Forelimb muscle (tissue), 1 donor: Measurements from ENCODE around the gene LCP1. TPM values are rescaled to one million over a fixed set of nuclear protein-coding genes. Genes with fewer than 3 reads are reported as not detected.

ENCODE experiments used
- DNase-seq: peaks from one replicate; pipeline ENCODE4 v3.0.0-alpha.2; 2013; ENCODE audit warnings: low read depth
- polyA plus RNA-seq: library from polyadenylated mRNA; unstranded; fragments of 120-200 nt; gene quantifications from one replicate; pipeline ENCODE4 v1.2.1, GENCODE V29; 2013; ENCODE audit not compliant: insufficient read length

LCP1 gene
- polyA plus RNA-seq, 1 donor, result 9.1 TPM

DNA sequence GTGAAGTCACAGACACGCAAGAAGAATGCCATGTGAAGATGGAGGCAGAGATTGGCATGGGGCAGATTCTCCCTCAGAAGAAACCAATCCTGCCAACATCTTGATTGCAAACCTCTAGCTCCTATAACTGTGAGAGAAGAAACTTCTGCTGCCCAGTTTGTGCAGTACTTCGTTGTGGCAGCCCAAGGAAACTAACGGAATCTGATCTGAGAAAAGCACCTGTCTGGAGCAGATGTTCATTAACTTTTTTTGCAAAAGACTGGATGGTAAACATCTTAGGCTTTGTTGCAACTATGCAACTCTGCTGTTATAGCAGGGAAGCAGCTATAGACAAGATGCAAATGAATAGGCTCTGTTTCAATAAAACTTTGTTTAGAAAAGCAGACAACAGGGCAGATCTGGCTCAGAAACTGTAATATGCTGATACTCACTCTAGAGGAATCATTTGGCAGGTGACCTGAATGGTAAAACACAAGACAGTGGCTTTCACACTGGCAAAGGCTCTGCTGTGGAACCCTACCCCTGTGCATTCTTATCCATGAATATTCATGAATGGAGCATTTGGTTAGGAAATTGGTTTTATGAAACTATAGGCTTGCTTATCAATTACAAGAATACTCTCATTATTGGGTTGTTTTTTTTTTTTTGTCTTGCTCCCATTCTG, 51.9 kb downstream of the LCP1 start:
- no peak for DNase-seq

DNA sequence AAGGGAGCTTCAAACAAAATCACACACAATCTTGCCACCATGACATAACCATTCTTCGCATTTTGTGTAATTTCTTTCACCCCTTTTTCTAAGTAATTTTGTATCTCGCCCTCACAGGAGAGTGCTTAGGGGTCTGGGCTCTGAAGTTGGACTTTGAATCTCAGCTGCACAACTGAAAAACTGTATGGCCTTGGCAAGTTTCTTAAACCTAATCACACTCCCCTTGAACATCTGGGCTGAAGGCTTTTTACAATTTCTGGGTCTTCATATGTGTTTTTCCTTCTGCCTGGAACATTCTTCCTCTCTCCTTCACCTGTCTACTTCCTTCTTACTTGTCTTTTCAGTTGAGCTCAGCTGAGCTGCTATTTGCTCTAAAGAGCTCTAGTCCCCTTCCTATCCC, 52.9 kb downstream of the LCP1 start:
- no peak for DNase-seq

GRCh38 chr13:46127358-46128023, 54.5 kb downstream of the LCP1 start:
- DNase-seq, result no peak

DNA sequence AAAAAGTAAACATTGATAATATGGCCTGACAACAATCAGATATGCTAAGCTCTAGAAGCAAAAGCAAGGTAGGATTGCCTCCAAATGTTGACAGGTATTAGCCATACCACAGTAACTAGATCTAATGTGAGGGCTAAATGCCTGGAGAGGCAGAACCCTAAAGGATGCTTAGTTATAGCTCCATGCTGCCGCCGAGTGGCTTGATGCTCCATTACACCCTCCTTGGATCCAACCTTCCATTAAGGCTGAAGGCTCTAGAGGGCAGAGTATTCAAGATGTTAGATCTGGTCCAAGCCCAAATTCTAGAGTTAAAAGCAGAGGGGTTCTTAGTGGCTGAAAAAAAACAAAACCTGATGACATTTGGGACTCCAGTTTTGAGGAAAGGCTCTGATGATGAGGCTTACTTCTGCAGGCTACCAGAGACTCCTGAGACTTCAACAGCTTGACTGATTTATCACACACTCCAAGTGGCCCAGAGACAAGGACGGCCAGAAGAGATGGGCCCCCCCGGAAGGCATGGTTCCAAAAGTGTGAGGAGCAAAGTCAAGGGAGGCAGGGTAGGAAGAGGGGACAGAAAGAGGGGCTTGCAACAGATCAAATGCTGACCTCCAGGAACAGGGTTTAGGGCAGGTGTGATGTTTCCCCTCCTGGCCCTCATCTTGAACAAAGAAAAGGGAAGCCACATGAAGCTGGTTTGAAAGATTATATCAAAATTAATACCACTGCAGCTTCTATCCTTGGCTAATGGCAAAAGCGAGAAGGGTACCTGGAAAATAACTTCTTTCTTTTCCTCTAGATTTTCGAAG, 55.2 kb downstream of the LCP1 start:
- DNase-seq, result peak; percentile 14

DNA sequence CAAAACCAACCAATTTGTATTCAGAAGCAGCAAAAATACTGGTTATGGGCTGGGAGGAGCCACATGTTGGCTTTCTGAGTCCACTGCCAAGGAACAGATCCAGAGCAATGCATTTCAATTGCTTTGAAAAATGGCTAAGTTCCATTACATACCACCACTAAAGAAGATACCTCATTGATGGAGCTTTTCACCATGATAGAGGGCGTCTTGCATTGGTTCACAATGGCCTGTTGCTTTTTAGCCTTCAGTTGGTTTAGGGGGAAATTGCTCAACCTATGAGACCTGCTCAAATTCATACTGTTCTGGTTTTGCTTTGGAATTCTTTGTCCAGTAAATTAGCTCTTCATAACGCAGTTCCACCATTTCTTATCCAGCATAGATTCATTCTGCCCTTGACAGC, 55.9 kb downstream of the LCP1 start:
- DNase-seq, result no peak

DNA sequence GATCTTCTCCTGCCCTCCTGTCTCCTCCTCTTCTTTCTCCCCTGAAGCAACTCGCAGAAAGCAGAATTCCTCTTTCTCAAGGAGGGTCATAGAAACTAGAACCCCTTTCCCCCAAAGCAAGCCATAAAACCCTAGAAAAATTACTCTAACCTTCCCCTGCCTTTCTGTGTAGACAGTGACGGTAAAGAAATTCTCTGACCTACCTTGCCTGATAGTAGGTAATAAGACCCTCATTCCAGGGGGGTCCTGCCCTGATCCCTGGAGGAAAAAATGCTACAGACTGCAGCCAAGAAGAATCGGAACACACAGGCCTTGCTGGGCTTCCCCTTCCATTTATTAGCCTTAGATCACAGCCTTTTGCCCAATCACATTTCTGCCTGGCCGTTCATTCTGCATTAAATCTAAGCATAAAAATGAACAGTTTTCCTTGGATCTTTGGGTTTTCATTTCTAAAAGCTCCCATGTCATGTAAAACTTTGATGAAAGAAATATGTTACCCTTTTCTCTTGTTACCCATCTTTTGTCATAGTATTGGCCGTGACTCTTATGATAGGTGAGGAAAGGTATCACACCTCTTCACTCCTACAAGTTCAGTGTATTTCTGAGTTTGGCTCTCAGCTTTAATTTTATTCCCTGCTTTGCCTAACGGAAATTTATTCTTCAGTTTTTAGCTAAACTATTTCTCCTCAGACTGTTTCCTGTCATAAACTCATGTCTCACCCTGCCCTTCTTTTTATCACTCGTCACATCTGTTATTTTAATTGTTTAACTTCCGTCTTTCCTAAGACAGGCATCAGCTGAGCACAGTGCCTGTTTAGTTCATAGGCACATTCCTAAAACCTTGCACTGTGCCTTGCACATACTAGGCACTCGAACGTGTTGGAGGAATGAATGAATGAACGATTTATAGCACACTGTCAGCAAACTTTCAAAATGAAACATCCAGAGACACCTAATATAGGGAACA, 56.7 kb downstream of the LCP1 start:
- DNase-seq, result no peak

DNA sequence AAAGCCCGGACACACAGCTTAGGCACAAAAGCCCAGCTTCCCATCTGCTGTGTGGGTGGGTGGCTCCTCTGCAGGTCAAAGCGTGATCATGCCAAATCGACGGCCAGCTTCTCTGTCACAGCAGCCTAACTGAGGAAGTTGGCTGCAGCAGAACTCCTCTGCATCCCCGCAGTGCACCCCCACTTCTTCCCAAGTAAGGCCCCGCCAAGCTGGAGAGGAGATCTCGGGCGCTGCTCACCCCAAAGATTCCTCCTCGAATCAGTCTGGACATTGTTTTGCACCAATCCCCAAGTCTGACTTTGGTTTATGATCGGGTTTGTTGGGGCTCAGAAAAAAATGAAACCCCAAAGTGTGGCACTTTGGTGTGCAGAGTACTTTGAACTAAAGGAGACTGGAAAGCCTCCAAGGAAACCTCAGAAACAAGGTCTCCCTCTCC, 57.4 kb downstream of the LCP1 start:
- DNase-seq, result no peak

GRCh38 chr13:46122304-46122703, 59.7 kb downstream of the LCP1 start:
- DNase-seq, result no peak

DNA sequence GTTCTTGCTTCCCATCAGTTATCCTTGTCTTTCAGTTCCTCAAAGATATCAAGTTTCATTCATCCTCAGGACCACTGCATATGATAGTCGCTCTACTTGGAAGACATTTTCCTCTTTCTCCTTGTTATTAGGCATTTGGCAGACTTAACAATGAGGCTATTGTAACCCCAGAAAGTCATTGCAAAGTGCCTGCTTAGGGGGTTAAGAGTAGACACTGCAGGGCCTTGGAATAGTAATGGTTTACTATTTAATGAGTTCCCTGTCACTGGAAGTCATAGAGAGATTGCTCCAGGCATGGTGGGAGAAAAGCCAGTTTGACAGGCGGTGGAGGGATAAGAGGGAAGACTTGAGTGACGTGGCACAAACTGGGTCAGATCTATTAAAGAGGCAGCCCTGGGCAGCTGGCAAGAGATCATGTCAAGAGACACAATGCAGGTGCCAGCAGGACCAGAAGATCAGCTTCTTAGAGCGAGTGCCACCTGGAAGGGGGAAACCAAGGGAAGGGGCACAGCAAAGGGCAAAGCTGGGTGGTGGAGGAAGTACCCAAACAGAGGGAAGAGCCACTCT, 60.3 kb downstream of the LCP1 start:
- DNase-seq, result no peak

DNA sequence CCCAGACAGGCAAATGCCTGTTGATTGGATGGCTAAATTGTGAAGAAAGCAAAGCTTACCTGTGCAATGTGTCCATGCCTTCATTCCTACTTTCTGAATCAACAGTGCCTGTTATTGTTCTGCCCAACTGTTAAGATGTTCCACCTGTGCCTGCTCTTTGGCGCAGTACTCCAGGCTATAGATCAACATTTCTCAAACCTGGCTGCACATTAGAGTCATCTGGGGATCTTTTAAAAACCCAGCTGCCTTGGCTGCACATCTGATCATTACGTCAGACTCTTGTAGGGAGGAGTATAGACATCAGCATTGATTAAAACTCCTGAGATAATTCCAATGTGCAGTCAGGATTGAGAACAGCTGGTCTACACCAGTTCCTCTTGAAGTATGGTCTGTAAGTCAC, 60.9 kb downstream of the LCP1 start:
- DNase-seq, result no peak

- no peak for DNase-seq
These were observed 61.9 kb downstream of the LCP1 start for GRCh38 chr13:46119883-46120614.

DNA sequence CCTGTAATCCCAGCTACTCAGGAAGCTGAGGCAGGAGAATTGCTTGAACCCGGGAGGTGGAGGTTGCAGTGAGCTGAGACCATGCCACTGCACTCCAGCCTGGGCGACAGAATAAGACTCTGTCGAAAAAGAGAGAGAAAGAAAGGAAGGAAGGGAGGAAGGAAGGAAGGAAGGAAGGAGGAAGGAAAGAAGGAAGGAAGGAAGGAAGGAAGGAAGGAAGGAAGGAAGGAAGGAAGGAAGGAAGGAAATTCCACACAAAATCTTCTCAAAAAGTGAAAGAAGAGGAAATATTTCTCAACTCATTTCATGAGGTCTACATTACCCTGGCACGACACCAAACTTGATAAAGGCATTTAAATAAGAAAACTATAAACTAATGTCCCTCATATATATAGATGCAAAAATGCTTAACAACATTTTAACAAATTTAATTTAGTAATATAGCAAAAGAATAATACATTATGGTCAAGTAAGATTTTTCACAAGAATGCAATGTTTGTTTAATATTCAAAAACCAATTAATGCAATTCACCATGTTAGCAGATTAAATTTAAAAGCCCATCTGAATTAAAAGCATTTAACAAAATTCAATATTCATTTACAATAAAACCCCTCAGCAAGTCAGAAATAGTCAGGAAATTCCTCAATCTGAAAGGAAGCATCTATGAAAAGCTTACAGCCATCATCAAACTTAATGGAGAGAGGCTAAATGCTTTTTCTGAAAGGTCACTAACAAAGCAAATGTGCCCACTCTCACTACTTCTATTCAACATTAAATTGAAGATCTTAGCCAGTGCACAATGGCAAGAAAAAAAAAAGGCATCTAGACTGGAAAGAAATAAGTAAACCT, 65.1 kb downstream of the LCP1 start:
- DNase-seq, result no peak

DNA sequence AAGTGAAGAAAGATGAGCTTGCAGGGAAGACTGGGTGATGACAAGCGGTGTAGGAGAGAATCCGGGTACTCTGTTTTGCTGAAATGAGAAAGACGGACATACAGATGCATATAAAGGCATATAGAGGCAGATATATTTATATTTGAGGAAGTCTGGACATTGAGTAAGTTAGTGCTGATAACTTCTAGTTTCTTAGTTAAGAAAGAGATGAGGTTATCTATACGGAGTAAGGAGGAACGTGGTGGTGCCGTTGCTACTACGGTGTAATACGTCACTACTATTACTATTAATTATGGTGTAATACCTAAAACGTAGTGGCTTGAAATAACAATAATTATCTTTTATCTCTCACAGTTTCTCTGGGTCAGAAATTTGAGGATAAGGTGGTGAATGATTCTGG, 67.4 kb downstream of the LCP1 start:
- no peak for DNase-seq

DNA sequence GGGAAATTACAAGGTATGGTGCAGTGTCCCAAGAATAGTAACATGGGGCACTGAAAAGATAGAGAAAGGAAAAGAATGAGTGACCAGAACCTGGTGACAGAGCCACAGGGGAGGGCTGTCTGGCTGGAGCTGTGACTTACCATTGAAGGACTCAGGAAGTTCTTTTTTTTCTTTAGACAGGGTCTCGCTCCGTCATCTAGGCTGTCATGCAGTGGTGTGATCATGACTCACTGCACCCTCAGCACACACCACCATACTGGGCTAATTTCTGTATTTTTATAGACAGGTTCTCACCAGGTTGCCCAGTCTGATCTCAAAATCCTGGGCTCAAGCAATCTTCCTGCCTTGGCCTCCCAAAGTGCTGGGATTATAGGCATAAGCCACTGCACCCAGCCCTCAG, 68.4 kb downstream of the LCP1 start:
- DNase-seq, result no peak

GRCh38 chr13:46111151-46111550, 70.8 kb downstream of the LCP1 start:
- no peak for DNase-seq

GRCh38 chr13:46109451-46109850, 72.5 kb downstream of the LCP1 start:
- DNase-seq, result no peak

GRCh38 chr13:46106839-46107371, 75.1 kb downstream of the LCP1 start:
- no peak for DNase-seq

GRCh38 chr13:46104868-46105267, 77.1 kb downstream of the LCP1 start, which contains the start of gene CPB2:
CPB2 (minus strand) TSS chr13:46105033; CDS start chr13:46105009, 24 bp downstream.
- no peak for DNase-seq

DNA sequence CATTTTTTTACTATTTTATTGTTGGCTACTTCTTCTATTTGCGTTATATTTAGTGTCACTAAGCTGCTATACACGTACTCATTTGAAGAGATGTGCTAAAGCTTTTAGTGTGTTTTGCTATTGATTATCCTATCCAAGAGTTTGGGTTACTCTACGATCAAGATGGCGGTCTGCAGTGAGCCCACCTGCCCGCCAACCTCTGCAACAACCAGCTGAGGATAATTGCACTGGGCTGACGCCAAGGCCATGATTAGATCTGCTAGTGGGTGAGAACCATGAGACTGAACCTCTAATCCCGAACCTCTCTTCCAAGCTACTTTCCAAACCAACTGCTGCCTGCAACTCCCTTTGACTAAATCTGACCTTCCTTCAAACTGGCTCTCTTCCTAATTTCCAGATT, 78.9 kb downstream of the LCP1 start:
- no peak for DNase-seq
